ENCODE measurements around the gene OR10X1. TPM values are rescaled to one million over a fixed set of nuclear protein-coding genes. Genes with fewer than 3 reads are reported as not detected.

OR10X1 gene
- total RNA-seq, 1 experiment from 2014 or later: not detected

Other genes with a start within 250 kb of the OR10X1 start
- not detected in 2 replicates for gene CD1B, start 248.4 kb downstream of the OR10X1 start, total RNA-seq (2014; rRNA removed; shearing (Covaris generic))
- not detected in 2 replicates for gene CD1E, start 226.0 kb downstream of the OR10X1 start, total RNA-seq (2014; rRNA removed; shearing (Covaris generic))
- not detected in 2 replicates for gene OR10T2, start 180.4 kb downstream of the OR10X1 start, total RNA-seq (2014; rRNA removed; shearing (Covaris generic))
- gene OR10K2, start 153.7 kb downstream of the OR10X1 start, total RNA-seq (2014; rRNA removed; shearing (Covaris generic)): not detected in 2 replicates
- gene OR10K1, start 118.1 kb downstream of the OR10X1 start, total RNA-seq (2014; rRNA removed; shearing (Covaris generic)): not detected in 2 replicates
- gene OR10R2, start 107.7 kb downstream of the OR10X1 start, total RNA-seq (2014; rRNA removed; shearing (Covaris generic)): not detected in 2 replicates
- gene OR6Y1, start 25.5 kb downstream of the OR10X1 start, total RNA-seq (2014; rRNA removed; shearing (Covaris generic)): not detected in 2 replicates
- gene OR6P1, start 9.3 kb downstream of the OR10X1 start, total RNA-seq (2014; rRNA removed; shearing (Covaris generic)): not detected in 2 replicates
- not detected in 2 replicates for gene OR10Z1, start 25.4 kb upstream of the OR10X1 start, total RNA-seq (2014; rRNA removed; shearing (Covaris generic))
- 0.03 TPM in 1 of 2 replicates, not detected in the other for gene SPTA1, start 106.8 kb upstream of the OR10X1 start, total RNA-seq (2014; rRNA removed; shearing (Covaris generic))
- not detected in 2 replicates for gene OR6K2, start 120.8 kb upstream of the OR10X1 start, total RNA-seq (2014; rRNA removed; shearing (Covaris generic))
- not detected in 2 replicates for gene OR6K3, start 140.8 kb upstream of the OR10X1 start, total RNA-seq (2014; rRNA removed; shearing (Covaris generic))
- gene OR6K6, start 174.8 kb upstream of the OR10X1 start, total RNA-seq (2014; rRNA removed; shearing (Covaris generic)): not detected in 2 replicates
- gene OR6N1, start 192.3 kb upstream of the OR10X1 start, total RNA-seq (2014; rRNA removed; shearing (Covaris generic)): not detected in 2 replicates
- not detected in 2 replicates for gene OR6N2, start 201.3 kb upstream of the OR10X1 start, total RNA-seq (2014; rRNA removed; shearing (Covaris generic))

All from SK-MEL-5 (cell line).